ENCODE results near the gene LUZP1. TPM values are rescaled to one million over a fixed set of nuclear protein-coding genes. Genes with fewer than 3 reads are reported as not detected.
"Not testable (repeated sequence)": the region's sequence is repeated elsewhere in the genome, so short reads cannot be mapped to it uniquely, and the experiment has no call there.

Gene LUZP1
- total RNA-seq, 4 donors from 2014 or later = 28.3 to 46.4 (median 33.3) TPM

DNA sequence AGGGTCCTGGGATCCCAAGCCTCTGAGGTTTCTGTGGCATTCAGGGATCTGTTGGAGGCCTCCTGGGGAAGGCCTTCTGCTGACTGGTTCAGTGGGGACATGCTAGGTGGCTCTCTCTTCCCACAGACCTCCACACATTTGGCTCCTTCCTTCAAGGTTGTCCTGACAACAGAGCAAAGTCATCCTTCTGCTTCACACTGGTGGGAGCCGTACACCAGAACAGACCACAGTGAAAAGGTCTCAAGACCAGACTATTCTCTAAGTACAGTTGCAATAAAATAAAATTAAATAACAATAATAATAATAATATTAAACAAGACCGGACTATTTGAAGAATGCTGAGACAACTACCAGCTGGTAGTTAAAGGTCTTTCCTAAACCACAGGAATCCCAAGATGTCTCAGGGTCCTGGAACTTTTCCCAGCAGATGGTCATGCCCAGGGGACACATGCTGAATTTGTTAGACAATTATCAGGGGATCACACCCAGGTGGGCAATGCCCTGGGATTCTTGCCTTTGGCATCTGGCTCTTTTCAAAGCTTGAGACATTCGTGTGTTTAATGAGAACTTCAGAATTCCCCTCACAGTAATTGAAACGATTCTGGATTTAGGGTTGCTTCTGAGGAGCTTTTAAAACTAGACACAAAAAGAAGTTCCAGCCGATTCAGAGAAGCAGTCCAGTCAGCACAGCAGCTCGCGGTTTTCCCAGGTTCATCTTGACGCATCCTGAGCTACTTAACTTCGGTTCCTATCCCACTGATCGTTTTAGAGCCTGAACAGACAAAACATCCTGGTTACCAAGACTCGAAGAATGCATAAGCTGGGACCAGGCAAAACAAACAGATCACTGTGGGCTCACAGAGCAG lies 25.7 kb upstream of the LUZP1 start:
- WGBS, 2 donors (ENCODE audit: low coverage in 1 of 2) = 54 to 68% methylated on average over 8 to 11 of the region's 11 CpGs
- H3K27me3 ChIP-seq = no peaks in the 10 kb centered on the region
- H3K36me3 ChIP-seq = no peaks in the 10 kb centered on the region
- no peak for DNase-seq
- intact Hi-C loops (cut with DNase I; ENCODE audit: low total_unique reads) = no loop called here
- H3K4me1 ChIP-seq = no peaks in the 10 kb centered on the region
- in situ Hi-C loops (cut with MboI; ENCODE audit: low pct_ligation_motif_present in 1 of 4, low pct_unique_long_range_greater_than_20kb in 1 of 4, low sequenced_read_pairs in 3 of 4) = loop anchor here in 1 of 4 donors (25.0 kb wide), 1 partner anchor 207 kb away; no protein-coding TSS in a partner anchor
- no peak overlapping the region for H3K27ac ChIP-seq
- no peak overlapping the region for H3K4me3 ChIP-seq
- H3K9me3 ChIP-seq = no peaks in the 10 kb centered on the region
- TF ChIP-seq EP300 (IDR thresholded peaks at IDR 0.05; ENCODE audit: low read depth) (no peak), POLR2A (IDR thresholded peaks at IDR 0.05) (no peak), POLR2AphosphoS5 (IDR thresholded peaks at IDR 0.05) (no peak)
- TF ChIP-seq, protein P1, sequence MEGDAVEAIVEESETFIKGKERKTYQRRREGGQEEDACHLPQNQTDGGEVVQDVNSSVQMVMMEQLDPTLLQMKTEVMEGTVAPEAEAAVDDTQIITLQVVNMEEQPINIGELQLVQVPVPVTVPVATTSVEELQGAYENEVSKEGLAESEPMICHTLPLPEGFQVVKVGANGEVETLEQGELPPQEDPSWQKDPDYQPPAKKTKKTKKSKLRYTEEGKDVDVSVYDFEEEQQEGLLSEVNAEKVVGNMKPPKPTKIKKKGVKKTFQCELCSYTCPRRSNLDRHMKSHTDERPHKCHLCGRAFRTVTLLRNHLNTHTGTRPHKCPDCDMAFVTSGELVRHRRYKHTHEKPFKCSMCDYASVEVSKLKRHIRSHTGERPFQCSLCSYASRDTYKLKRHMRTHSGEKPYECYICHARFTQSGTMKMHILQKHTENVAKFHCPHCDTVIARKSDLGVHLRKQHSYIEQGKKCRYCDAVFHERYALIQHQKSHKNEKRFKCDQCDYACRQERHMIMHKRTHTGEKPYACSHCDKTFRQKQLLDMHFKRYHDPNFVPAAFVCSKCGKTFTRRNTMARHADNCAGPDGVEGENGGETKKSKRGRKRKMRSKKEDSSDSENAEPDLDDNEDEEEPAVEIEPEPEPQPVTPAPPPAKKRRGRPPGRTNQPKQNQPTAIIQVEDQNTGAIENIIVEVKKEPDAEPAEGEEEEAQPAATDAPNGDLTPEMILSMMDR (IDR thresholded peaks at IDR 0.05) = no peak

DNA sequence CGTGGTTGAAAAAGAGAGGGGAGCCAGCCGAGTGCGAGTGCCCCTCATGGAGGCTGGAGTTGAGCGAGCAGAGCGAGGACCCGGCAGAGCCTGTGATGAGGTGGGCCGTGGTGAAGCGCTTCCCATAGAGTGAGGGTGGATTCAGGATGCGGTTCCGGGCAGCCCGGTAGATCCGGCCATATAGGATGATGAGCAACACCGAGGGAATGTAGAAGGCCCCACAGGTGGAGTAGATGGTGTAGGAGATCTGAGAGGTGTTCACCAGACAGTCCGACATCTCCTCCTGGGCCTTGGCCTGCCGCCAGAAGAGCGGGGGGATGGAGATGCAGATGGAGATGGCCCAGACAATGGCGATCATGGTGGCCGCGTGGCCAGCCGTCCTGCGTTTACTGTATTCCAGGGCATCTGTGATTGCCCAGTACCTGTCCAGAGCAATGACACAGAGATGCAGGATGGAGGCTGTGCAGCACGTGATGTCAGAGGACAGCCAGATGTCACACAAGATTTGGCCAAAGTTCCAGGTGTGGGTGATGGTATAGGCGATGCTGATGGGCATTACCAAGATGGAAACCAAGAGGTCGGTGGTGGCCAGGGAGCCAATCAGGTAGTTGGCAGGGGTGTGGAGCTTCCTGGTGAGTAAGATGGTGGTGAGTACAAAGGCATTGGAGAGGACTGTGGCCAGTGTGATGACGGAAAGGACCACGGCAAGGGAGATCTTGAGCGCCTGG lies 24.9 kb upstream of the LUZP1 start:
- intact Hi-C loops (cut with DNase I; ENCODE audit: low total_unique reads) (no loop called here), in situ Hi-C loops (cut with MboI; ENCODE audit: low pct_ligation_motif_present in 1 of 4, low pct_unique_long_range_greater_than_20kb in 1 of 4, low sequenced_read_pairs in 3 of 4) (loop anchor here in 1 of 4 donors (25.0 kb wide), 1 partner anchor 206 kb away; no protein-coding TSS in a partner anchor)
- 89 to 93% methylated on average over 5 to 26 of the region's 27 CpGs for WGBS, 2 donors (ENCODE audit: low coverage in 1 of 2)
- DNase-seq = no peak
- peaks cover 0 to 1% (median 0%) of the 10 kb centered on the region in 4 donors for H3K4me1 ChIP-seq
- H3K27me3 ChIP-seq = no peaks in the 10 kb centered on the region
- H3K4me3 ChIP-seq = no peak overlapping the region
- TF ChIP-seq, protein P1 (IDR thresholded peaks at IDR 0.05) = no peak
- TF ChIP-seq POLR2A (IDR thresholded peaks at IDR 0.05) (no peak), POLR2AphosphoS5 (IDR thresholded peaks at IDR 0.05) (no peak), EP300 (IDR thresholded peaks at IDR 0.05; ENCODE audit: low read depth) (no peak)
- no peaks in the 10 kb centered on the region for H3K9me3 ChIP-seq
- no peak overlapping the region for H3K27ac ChIP-seq
- H3K36me3 ChIP-seq = no peaks in the 10 kb centered on the region

DNA sequence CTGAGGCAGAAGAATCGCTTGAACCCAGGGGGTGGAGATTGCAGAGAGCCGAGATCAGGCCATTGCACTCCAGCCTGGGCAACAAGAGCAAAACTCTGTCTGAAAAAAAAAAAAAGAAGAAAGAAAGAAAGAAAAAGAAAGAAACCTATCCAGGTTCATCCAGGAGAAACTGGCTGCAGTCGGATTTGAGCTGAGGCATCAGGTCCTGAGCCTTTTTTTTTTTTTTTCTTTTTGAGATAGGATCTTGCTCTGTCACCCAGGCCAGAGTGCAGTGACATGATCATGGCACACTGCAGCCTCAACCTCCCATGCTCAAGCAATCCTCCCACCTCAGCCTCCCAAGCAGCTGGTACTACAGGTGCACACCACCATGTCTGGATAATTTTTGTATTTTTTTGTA lies 22.5 kb upstream of the LUZP1 start:
- intact Hi-C loops (cut with DNase I; ENCODE audit: low total_unique reads) = no loop called here
- Histone ChIP-seq H3K36me3 (no peaks in the 10 kb centered on the region), H3K27ac (no peak overlapping the region), H3K9me3 (no peaks in the 10 kb centered on the region), H3K27me3 (no peaks in the 10 kb centered on the region), H3K4me1 (peaks cover 0 to 10% (median 3%) of the 10 kb centered on the region in 4 donors), H3K4me3 (no peak overlapping the region)
- WGBS, 2 donors (ENCODE audit: low coverage in 1 of 2) = 92 to 100% methylated on average over 2 to 3 of the region's 3 CpGs
- in situ Hi-C loops (cut with MboI; ENCODE audit: low pct_ligation_motif_present in 1 of 4, low pct_unique_long_range_greater_than_20kb in 1 of 4, low sequenced_read_pairs in 3 of 4) = loop anchor here in 1 of 4 donors (25.0 kb wide), 1 partner anchor 204 kb away; no protein-coding TSS in a partner anchor
- TF ChIP-seq POLR2AphosphoS5 (IDR thresholded peaks at IDR 0.05) (no peak), POLR2A (IDR thresholded peaks at IDR 0.05) (no peak), EP300 (IDR thresholded peaks at IDR 0.05; ENCODE audit: low read depth) (no peak)
- TF ChIP-seq, protein P1 (IDR thresholded peaks at IDR 0.05) = no peak
- DNase-seq = no peak

DNA sequence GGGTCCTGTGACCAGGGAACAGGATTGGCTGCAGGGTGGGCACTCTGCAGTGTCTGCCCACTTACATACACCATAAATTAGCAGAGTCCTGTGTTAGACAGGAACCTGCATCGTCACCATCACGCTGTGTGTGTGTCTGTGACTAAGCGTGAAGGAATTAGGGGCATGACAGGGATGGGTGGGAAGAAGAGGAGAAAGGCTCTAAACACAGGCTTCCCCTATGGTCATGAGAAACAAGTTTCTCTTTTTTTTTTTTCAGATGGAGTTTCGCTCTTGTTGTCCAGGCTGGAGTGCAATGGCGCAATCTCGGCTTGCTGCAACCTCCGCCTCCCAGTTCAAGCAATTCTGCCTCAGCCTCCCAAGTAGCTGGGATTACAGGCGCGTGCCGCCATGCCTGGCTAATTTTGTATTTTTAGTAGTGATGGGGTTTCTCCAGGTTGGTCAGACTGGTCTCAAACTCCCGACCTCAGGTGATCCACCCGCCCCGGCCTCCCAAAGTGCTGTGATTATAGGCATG lies 20.3 kb upstream of the LUZP1 start:
- H3K27ac ChIP-seq, H3K27me3 ChIP-seq, H3K9me3 ChIP-seq, DNase-seq, H3K4me3 ChIP-seq, H3K36me3 ChIP-seq: not testable (repeated sequence)
- intact Hi-C loops (cut with DNase I; ENCODE audit: low total_unique reads) (loop anchor here (10.0 kb wide), 1 partner anchor 214 kb away; the partner anchor contains the start of gene LACTBL1), in situ Hi-C loops (cut with MboI; ENCODE audit: low pct_ligation_motif_present in 1 of 4, low pct_unique_long_range_greater_than_20kb in 1 of 4, low sequenced_read_pairs in 3 of 4) (loop anchor here (5.0 to 25.0 kb wide), 4 partner anchors 92 to 214 kb away; partner anchors contain the start of gene LACTBL1 (in 2 of the 4))
- WGBS, 2 donors (ENCODE audit: low coverage in 1 of 2) = 92 to 100% methylated on average over 2 to 13 of the region's 13 CpGs
- peaks cover 0 to 14% (median 8%) of the 10 kb centered on the region in 4 donors for H3K4me1 ChIP-seq

Data from transverse colon (tissue), 4 donors.